Measurements from ENCODE around the gene CHMP3.

DNA sequence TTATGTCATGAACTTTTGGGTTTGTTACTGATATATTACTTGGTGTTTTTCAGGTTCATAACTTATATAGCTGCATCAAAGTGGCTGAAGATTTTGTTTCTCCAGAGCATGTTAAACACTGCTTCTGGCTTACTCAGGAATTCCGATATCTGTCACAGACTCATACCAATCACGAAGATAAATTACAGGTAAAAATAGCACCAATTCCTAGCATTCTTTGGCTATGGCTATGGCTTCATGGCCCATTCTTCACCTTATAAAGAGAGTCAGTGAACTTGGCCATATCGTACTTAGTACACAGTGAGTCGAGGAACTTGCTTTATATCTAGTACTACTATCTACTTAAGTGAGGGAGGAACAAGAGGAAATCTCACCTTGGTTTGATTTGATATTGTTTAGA, 72.2 kb downstream of the CHMP3 start:
- TF ChIP-seq, protein P1, sequence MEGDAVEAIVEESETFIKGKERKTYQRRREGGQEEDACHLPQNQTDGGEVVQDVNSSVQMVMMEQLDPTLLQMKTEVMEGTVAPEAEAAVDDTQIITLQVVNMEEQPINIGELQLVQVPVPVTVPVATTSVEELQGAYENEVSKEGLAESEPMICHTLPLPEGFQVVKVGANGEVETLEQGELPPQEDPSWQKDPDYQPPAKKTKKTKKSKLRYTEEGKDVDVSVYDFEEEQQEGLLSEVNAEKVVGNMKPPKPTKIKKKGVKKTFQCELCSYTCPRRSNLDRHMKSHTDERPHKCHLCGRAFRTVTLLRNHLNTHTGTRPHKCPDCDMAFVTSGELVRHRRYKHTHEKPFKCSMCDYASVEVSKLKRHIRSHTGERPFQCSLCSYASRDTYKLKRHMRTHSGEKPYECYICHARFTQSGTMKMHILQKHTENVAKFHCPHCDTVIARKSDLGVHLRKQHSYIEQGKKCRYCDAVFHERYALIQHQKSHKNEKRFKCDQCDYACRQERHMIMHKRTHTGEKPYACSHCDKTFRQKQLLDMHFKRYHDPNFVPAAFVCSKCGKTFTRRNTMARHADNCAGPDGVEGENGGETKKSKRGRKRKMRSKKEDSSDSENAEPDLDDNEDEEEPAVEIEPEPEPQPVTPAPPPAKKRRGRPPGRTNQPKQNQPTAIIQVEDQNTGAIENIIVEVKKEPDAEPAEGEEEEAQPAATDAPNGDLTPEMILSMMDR (conservative IDR thresholded peaks at IDR 0.05; ENCODE audit: low read length) = no peak
- TF ChIP-seq EZH2phosphoT487 (IDR thresholded peaks at IDR 0.05; ENCODE audit: borderline replicate concordance, low read depth, low read length) = no peak

All from OCI-LY7 (cell line).